ENCODE data around the gene HLA-DQB1.

- TF ChIP-seq POLR2A (IDR thresholded peaks at IDR 0.05): no peak
- TF ChIP-seq, protein P1, sequence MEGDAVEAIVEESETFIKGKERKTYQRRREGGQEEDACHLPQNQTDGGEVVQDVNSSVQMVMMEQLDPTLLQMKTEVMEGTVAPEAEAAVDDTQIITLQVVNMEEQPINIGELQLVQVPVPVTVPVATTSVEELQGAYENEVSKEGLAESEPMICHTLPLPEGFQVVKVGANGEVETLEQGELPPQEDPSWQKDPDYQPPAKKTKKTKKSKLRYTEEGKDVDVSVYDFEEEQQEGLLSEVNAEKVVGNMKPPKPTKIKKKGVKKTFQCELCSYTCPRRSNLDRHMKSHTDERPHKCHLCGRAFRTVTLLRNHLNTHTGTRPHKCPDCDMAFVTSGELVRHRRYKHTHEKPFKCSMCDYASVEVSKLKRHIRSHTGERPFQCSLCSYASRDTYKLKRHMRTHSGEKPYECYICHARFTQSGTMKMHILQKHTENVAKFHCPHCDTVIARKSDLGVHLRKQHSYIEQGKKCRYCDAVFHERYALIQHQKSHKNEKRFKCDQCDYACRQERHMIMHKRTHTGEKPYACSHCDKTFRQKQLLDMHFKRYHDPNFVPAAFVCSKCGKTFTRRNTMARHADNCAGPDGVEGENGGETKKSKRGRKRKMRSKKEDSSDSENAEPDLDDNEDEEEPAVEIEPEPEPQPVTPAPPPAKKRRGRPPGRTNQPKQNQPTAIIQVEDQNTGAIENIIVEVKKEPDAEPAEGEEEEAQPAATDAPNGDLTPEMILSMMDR (IDR thresholded peaks at IDR 0.05): no peak
Observed at GRCh38 chr6:32642720-32643106, 23.7 kb downstream of the HLA-DQB1 start.

Data from right lobe of liver (tissue), 4 donors.